GM21423 (cell line): ENCODE results near the gene DNAH6.
"Not testable (repeated sequence)": the region's sequence is repeated elsewhere in the genome, so short reads cannot be mapped to it uniquely, and the experiment has no call there.

ENCODE experiments used
- ATAC-seq: cut with Tn5 transposase; IDR thresholded peaks from one replicate; pipeline ENCODE4 v1.9.1; 2021; ENCODE audit warnings: mild to moderate bottlenecking, moderate library complexity; ENCODE audit not compliant: unreplicated experiment

Gene DNAH6

GRCh38 chr2:84858937-84859336 is 342.6 kb downstream of the DNAH6 start:
- no peak for ATAC-seq

- ATAC-seq = no peak
Observed at GRCh38 chr2:84861539-84861938, 345.2 kb downstream of the DNAH6 start.

GRCh38 chr2:84862006-84862405 is 345.7 kb downstream of the DNAH6 start:
- no peak for ATAC-seq

GRCh38 chr2:84865181-84865783 is 349.0 kb downstream of the DNAH6 start:
- ATAC-seq = peak; percentile 72

GRCh38 chr2:84866122-84866521 is 349.8 kb downstream of the DNAH6 start:
- no peak for ATAC-seq

- ATAC-seq = not testable (repeated sequence)
Observed at GRCh38 chr2:84868327-84868726, 352.0 kb downstream of the DNAH6 start.
